ENCODE results near the gene SLC6A6. TPM values are rescaled to one million over a fixed set of nuclear protein-coding genes. Genes with fewer than 3 reads are reported as not detected.
A peak's percentile ranks its signal among the peaks of the same experiment; 100 is the strongest.

Gene SLC6A6
- total and polyA plus RNA-seq, 2 experiments from 2014 or later, result 27.5 to 150 TPM

DNA sequence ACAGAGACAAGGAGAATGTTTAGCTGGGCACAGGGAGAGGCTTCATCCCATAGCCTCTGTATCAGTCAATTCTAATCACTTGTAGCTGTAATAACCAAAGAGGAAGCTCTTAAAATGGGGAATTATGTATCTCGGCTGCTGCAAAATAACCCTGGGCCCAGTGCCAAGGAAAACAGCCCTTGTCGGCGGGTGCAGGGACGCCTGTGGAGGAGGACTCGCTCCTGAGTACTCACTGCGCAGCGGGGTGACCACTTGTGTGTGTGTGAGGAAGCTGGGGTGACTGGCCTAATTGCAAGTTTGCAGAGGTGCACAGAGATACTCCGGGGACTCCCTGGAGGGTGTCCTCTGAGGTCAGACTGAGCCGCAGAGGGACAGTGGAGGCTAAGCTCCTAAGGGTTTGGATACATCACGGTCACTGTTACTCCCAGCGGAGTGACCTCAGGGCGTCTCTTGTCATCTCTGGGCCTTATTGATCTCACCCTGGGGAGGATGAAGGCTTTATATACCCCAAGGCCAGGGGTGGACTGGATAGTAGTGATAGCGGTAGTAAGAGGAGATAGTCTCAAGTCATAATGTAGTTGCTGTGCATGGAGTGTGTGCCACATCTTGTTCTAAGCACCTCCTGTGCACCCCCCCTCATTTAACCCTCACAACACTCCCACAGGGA, 37.2 kb downstream of the SLC6A6 start:
- Histone ChIP-seq H3K9me2 (ENCODE audit: insufficient read depth) (no peaks in the 10 kb centered on the region), H3K79me2 (replicated peaks; ENCODE audit: insufficient read depth) (peaks cover 81% of the 10 kb centered on the region), H3K4me3 (no peak overlapping the region), H3K27me3 (ENCODE audit: insufficient read depth) (no peaks in the 10 kb centered on the region), H3K36me3 (ENCODE audit: insufficient read depth) (peaks cover 5% of the 10 kb centered on the region; the same call in 1 of the 2 replicates), H3F3A (replicated peaks; ENCODE audit: low read depth) (no peaks in the 10 kb centered on the region), H3K4me1 (ENCODE audit: insufficient read depth) (0 out of 2 replicates have a peak, but pooled peaks cover 4% of the 10 kb centered on the region), H3K4me2 (no peak overlapping the region), H4K20me1 (replicated peaks; ENCODE audit: insufficient read depth) (peaks cover 48% of the 10 kb centered on the region), H3K27ac (ENCODE audit: low read depth) (no peak overlapping the region), H2AFZ (no peak overlapping the region)
- DNase-seq (ENCODE audit: low spot score), result no peak
- Mint-ChIP-seq H3K4me3 (no peak overlapping the region), H3K9me3 (no peaks in the 10 kb centered on the region; the same call in 2 of the 3 replicates), H3K27ac (0 out of 2 replicates have a peak overlapping the region, but pooled peaks have one; percentile 5), H3K27me3 (ENCODE audit: insufficient read depth, low read depth, poor library complexity) (peaks cover 8% of the 10 kb centered on the region), H3K36me3 (ENCODE audit: low read depth) (peaks cover 13% of the 10 kb centered on the region), H3K4me1 (peaks cover 25% of the 10 kb centered on the region)
- no peak for ATAC-seq
- TF ChIP-seq STAT1 (IDR thresholded peaks at IDR 0.05; ENCODE audit: unreplicated experiment) (no peak), EZH2 (IDR thresholded peaks at IDR 0.05; ENCODE audit: low read depth, unreplicated experiment) (no peak), ZNF114 (CRISPR knock-in tag; IDR thresholded peaks at IDR 0.05) (no peak), REST (IDR thresholded peaks at IDR 0.05; ENCODE audit: unreplicated experiment) (no peak), POLR2AphosphoS5 (IDR thresholded peaks at IDR 0.05; ENCODE audit: low read depth) (no peak), EZH2phosphoT487 (IDR thresholded peaks at IDR 0.05; ENCODE audit: unreplicated experiment) (no peak), ZNF331 (CRISPR knock-in tag; IDR thresholded peaks at IDR 0.05; ENCODE audit: low read depth) (no peak), NANOG (IDR thresholded peaks at IDR 0.05; ENCODE audit: borderline replicate concordance) (no peak), ETS1 (IDR thresholded peaks at IDR 0.05) (no peak), ZNF462 (CRISPR knock-in tag; IDR thresholded peaks at IDR 0.05) (no peak), JUNB (IDR thresholded peaks at IDR 0.05; ENCODE audit: unreplicated experiment) (no peak), CREB1 (CRISPR knock-in tag; IDR thresholded peaks at IDR 0.05; ENCODE audit: low read depth) (no peak)
- TF ChIP-seq, protein P1, sequence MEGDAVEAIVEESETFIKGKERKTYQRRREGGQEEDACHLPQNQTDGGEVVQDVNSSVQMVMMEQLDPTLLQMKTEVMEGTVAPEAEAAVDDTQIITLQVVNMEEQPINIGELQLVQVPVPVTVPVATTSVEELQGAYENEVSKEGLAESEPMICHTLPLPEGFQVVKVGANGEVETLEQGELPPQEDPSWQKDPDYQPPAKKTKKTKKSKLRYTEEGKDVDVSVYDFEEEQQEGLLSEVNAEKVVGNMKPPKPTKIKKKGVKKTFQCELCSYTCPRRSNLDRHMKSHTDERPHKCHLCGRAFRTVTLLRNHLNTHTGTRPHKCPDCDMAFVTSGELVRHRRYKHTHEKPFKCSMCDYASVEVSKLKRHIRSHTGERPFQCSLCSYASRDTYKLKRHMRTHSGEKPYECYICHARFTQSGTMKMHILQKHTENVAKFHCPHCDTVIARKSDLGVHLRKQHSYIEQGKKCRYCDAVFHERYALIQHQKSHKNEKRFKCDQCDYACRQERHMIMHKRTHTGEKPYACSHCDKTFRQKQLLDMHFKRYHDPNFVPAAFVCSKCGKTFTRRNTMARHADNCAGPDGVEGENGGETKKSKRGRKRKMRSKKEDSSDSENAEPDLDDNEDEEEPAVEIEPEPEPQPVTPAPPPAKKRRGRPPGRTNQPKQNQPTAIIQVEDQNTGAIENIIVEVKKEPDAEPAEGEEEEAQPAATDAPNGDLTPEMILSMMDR (conservative IDR thresholded peaks at IDR 0.05; ENCODE audit: low read depth in 2 of 2), result no peak

Data from GM23338 (cell line).